ENCODE data around the gene CELF2. TPM values are rescaled to one million over a fixed set of nuclear protein-coding genes. Genes with fewer than 3 reads are reported as not detected.

CELF2 gene
- total RNA-seq, 1 experiment from 2014 or later: 0.27 TPM

GRCh38 chr10:11201911-11202310 lies 184.2 kb downstream of the CELF2 start:
- POLR2A ChIA-PET: no interaction called here
- intact Hi-C loops (cut with micrococcal nuclease; ENCODE audit: unreplicated experiment): no loop called here

GRCh38 chr10:11204351-11204942 lies 186.8 kb downstream of the CELF2 start:
- no peaks in the 10 kb centered on the region; the same call in 1 of the 2 replicates for H3K27me3 ChIP-seq (replicated peaks; ENCODE audit: control insufficient read depth, insufficient read depth, low read length)
- Mint-ChIP-seq H3K36me3 (ENCODE audit: insufficient read depth, unreplicated experiment) (no peaks in the 10 kb centered on the region), H3K27ac (ENCODE audit: unreplicated experiment) (no peak overlapping the region), H3K4me1 (ENCODE audit: low read depth, unreplicated experiment) (no peaks in the 10 kb centered on the region), H3K4me3 (ENCODE audit: unreplicated experiment) (no peak overlapping the region), H3K27me3 (ENCODE audit: insufficient read depth, unreplicated experiment) (peaks cover 23% of the 10 kb centered on the region), H3K9me3 (ENCODE audit: unreplicated experiment) (no peaks in the 10 kb centered on the region)
- H3K36me3 ChIP-seq (ENCODE audit: control insufficient read depth, insufficient read depth, low read length): no peaks in the 10 kb centered on the region
- DNase-seq: no peak
- TF ChIP-seq CTCF (IDR thresholded peaks at IDR 0.05; ENCODE audit: insufficient read depth in 1 of 2, low read depth in 1 of 2, low read length in 1 of 2, severe bottlenecking in 1 of 2, unreplicated experiment in 1 of 2): no peak
- ChIA-PET POLR2A (no interaction called here), CTCF (no interaction called here)
- BruUV-seq (replicated peaks): no TSS peak
- 0 out of 2 replicates have a peak, but pooled peaks cover 2% of the 10 kb centered on the region for H3K9me3 ChIP-seq
- no peak overlapping the region for H3K4me3 ChIP-seq (ENCODE audit: low read depth, low read length)
- intact Hi-C loops (cut with micrococcal nuclease; ENCODE audit: unreplicated experiment): no loop called here
- no peaks in the 10 kb centered on the region for H3K4me1 ChIP-seq

More at GRCh38 chr10:11201911-11202310, 184.2 kb downstream of the CELF2 start:
- Mint-ChIP-seq H3K27me3 (ENCODE audit: insufficient read depth, unreplicated experiment) (peaks cover 22% of the 10 kb centered on the region), H3K4me1 (ENCODE audit: low read depth, unreplicated experiment) (no peaks in the 10 kb centered on the region), H3K36me3 (ENCODE audit: insufficient read depth, unreplicated experiment) (no peaks in the 10 kb centered on the region), H3K9me3 (ENCODE audit: unreplicated experiment) (no peaks in the 10 kb centered on the region), H3K27ac (ENCODE audit: unreplicated experiment) (no peak overlapping the region), H3K4me3 (ENCODE audit: unreplicated experiment) (no peak overlapping the region)
- no peak for DNase-seq
- Histone ChIP-seq H3K4me3 (ENCODE audit: low read depth, low read length) (no peak overlapping the region), H3K27me3 (replicated peaks; ENCODE audit: control insufficient read depth, insufficient read depth, low read length) (no peaks in the 10 kb centered on the region), H3K9me3 (no peaks in the 10 kb centered on the region), H3K4me1 (no peaks in the 10 kb centered on the region), H3K36me3 (ENCODE audit: control insufficient read depth, insufficient read depth, low read length) (no peaks in the 10 kb centered on the region)
- CTCF ChIA-PET: no interaction called here
- no peak for TF ChIP-seq CTCF (IDR thresholded peaks at IDR 0.05; ENCODE audit: insufficient read depth in 1 of 2, low read depth in 1 of 2, low read length in 1 of 2, severe bottlenecking in 1 of 2, unreplicated experiment in 1 of 2)
- BruUV-seq (replicated peaks): no TSS peak

- intact Hi-C loops (cut with micrococcal nuclease; ENCODE audit: unreplicated experiment): no loop called here
- H3K4me3 Mint-ChIP-seq (ENCODE audit: unreplicated experiment): no peak overlapping the region
- no TSS peak for BruUV-seq (replicated peaks)
- TF ChIP-seq CTCF (IDR thresholded peaks at IDR 0.05; ENCODE audit: insufficient read depth in 1 of 2, low read depth in 1 of 2, low read length in 1 of 2, severe bottlenecking in 1 of 2, unreplicated experiment in 1 of 2): no peak
- no peaks in the 10 kb centered on the region; the same call in 1 of the 2 replicates for H3K27me3 ChIP-seq (replicated peaks; ENCODE audit: control insufficient read depth, insufficient read depth, low read length)
- 0 out of 2 replicates have a peak, but pooled peaks cover 2% of the 10 kb centered on the region for H3K9me3 ChIP-seq
- no peak overlapping the region for H3K4me3 ChIP-seq (ENCODE audit: low read depth, low read length)
- H3K36me3 Mint-ChIP-seq (ENCODE audit: insufficient read depth, unreplicated experiment): no peaks in the 10 kb centered on the region
- no peaks in the 10 kb centered on the region for H3K4me1 ChIP-seq
- no peaks in the 10 kb centered on the region for H3K9me3 Mint-ChIP-seq (ENCODE audit: unreplicated experiment)
- CTCF ChIA-PET: no interaction called here
- no peaks in the 10 kb centered on the region for H3K36me3 ChIP-seq (ENCODE audit: control insufficient read depth, insufficient read depth, low read length)
- peaks cover 17% of the 10 kb centered on the region for H3K27me3 Mint-ChIP-seq (ENCODE audit: insufficient read depth, unreplicated experiment)
- no peak overlapping the region for H3K27ac Mint-ChIP-seq (ENCODE audit: unreplicated experiment)
- H3K4me1 Mint-ChIP-seq (ENCODE audit: low read depth, unreplicated experiment): no peaks in the 10 kb centered on the region
- POLR2A ChIA-PET: no interaction called here
- DNase-seq: no peak
Observed at GRCh38 chr10:11205030-11205772, 187.5 kb downstream of the CELF2 start.
